Umbilical cord (tissue), 2 donors: ENCODE measurements around the gene C1QTNF2. TPM values are rescaled to one million over a fixed set of nuclear protein-coding genes. Genes with fewer than 3 reads are reported as not detected.

Experiments used
- DNase-seq: peaks from one replicate; pipeline ENCODE4 v3.0.0-alpha.2; 2015; ENCODE audit warnings: low spot score
- total RNA-seq: library from RNA; depleted of rRNA; stranded (reverse); fragments of >200 nt; gene quantifications from one replicate; pipeline ENCODE4 v1.2.3, GENCODE V29; 2014; ENCODE audit warnings: low replicate concordance; ENCODE audit not compliant: insufficient read depth

Gene C1QTNF2
- total RNA-seq, 1 donor from 2014 or later: not detected

DNA sequence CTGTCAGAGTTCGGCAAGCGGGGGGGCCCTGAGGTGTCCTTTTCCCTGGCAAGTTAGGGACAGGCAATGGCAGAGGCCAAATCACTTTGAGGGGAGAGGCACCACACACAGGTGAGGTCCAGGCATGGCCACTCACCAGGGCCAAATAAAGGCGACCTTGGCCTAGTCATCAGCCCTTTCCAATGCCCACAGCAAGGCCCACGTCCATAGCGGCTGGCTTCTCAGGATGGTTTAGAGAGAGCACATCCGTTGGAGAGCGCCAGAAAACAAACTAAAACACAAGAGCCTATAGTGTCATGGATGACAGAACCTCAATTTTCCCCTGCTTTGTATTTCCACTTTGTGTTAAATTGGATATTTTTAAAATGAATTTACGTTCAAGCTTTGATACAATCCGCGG is 65.1 kb downstream of the C1QTNF2 start:
- no peak for DNase-seq

DNA sequence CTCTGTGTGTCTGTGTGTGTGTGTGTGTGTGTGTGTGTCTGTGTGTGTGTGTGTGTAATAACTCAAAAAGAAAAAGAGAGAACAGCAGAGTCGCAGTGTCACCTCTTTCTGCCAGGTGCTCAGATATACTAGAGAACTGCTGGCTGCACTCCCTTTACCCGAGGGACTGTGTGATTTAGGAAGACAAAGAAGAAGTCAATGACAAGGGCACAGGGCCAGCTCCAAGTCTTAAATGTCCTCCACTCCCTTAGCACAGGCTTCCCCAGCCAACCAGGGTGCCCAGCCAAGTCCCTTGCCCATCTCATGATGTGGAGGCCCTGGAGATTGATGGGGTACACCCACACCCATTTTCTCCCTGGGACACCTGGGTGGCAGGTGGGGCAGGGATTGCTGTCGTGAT is 66.7 kb downstream of the C1QTNF2 start:
- no peak for DNase-seq

DNA sequence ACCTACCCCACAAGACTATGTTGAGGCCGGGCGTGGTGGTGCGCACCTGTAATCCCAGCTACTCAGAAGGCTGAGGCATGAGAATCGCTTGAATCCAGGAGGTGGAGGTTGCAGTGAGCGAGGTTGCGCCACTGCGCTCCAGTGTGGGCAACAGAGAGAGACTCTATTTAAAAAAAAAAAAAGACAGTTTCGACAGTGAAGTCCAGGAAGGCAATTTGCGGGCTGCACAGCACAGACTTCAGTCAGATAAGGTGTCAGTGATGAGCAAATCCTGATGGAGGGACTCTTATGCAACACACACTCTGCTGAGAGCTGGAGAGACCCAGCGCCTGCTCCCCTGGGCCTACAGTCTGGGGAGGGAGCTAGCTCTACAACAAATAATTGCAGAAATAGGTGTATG is 72.2 kb downstream of the C1QTNF2 start:
- no peak for DNase-seq

DNA sequence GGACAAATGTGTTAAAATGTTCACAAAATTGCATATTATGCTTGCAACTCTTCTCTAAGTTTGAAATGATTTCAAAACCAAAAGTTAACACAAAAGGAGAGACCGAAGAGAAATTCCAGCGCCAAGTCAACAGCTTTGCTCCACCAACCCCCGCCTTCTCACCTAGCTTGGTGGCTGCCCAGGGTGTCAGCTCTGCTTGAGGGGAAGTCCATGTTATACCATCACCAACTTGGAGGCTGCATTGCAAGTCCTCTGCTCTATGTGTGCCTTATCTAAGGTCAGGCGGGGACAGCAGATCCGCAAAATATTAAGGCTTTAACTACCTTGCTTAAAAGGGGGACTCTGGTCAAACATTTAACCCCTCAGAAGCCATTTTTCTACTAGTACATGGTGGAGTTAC is 72.7 kb downstream of the C1QTNF2 start:
- DNase-seq: no peak

Other genes starting within 250 kb of the C1QTNF2 start
- gene FABP6, start 141.1 kb downstream of the C1QTNF2 start, total RNA-seq: not detected
- 0.72 TPM for gene CCNJL, start 58.1 kb downstream of the C1QTNF2 start, total RNA-seq
- 14.7 TPM for gene FAM200C, start 29.4 kb upstream of the C1QTNF2 start, total RNA-seq
- gene SLU7, start 48.5 kb upstream of the C1QTNF2 start, total RNA-seq: 26.2 TPM
- 54.7 TPM for gene PTTG1, start 51.2 kb upstream of the C1QTNF2 start, total RNA-seq